HepG2 (cell line): ENCODE results near the gene NARS2. TPM values are rescaled to one million over a fixed set of nuclear protein-coding genes. Genes with fewer than 3 reads are reported as not detected.
"Not testable (repeated sequence)": the region's sequence is repeated elsewhere in the genome, so short reads cannot be mapped to it uniquely, and the experiment has no call there.

Experiments
- ATAC-seq: fragments of 200-7000 bp; cut with Tn5 transposase; 3 replicates; pipeline ENCODE4 v1.9.1; 2020; ENCODE audit warnings: mild to moderate bottlenecking, moderate library complexity
- BruUV-seq: library from RNA; stranded (reverse); fragments of 400-500 nt; replicated peaks from 2 replicates; lab custom pipeline; 2021; lab: Mats Ljungman, UMichigan
- CTCF ChIA-PET: fragments of 300-600 bp; formaldehyde crosslinking; extraction: SDS; loops from one replicate; lab custom pipeline; 2021; ENCODE audit warnings: low total read pairs, inconsistent platforms, low intra/inter-chr PET ratio; lab: Yijun Ruan, JAX
- POLR2A ChIA-PET: fragments of 350-600 bp; sonication (Branson Sonifier 250); formaldehyde crosslinking; loops from one replicate; lab custom pipeline; 2020; ENCODE audit warnings: antibody characterized with exemption, inconsistent platforms; lab: Yijun Ruan, JAX
- DNase-seq: peaks from one replicate; pipeline ENCODE4 v3.0.0-alpha.2; 2015; ENCODE audit warnings: low spot score
- FAIRE-seq: peaks from 3 replicates; lab custom pipeline; 2011; peaks lifted over from hg19 to GRCh38; lab: Jason Lieb, UNC
- H2AFZ ChIP-seq: one replicate; pipeline ENCODE4 v1.6.1; 2011; ENCODE audit warnings: low read length, inconsistent platforms
- H3K27ac ChIP-seq: fragments of 300-600 bp; 3 replicates; pipeline ENCODE4 v1.8.0; 2011; ENCODE audit warnings: mixed run types, mild to moderate bottlenecking, mixed read lengths, low read length, inconsistent platforms; ENCODE audit not compliant: insufficient read depth; ENCODE audit errors: extremely low read length
- H3K27me3 ChIP-seq, 2 experiments: fragments of 200-600 bp in 1 of 2; 2 replicates in 1 of 2; 3 replicates in 1 of 2; pipeline versions ENCODE4 v1.6.0 to v1.8.0; 2011; ENCODE audit warnings: low read length in 2 of 2, mild to moderate bottlenecking in 2 of 2, moderate library complexity in 2 of 2, inconsistent platforms in 1 of 2; ENCODE audit not compliant: insufficient read depth in 2 of 2, control insufficient read depth in 1 of 2
- H3K36me3 ChIP-seq, 2 experiments: fragments of 200-600 bp in 1 of 2; replicated peaks in 1 of 2; 2 replicates in 1 of 2; 3 replicates in 1 of 2; pipeline versions ENCODE4 v1.5.1 to v1.8.0; 2011; ENCODE audit warnings: low read length in 2 of 2, inconsistent platforms in 1 of 2; ENCODE audit not compliant: insufficient read depth in 2 of 2, control insufficient read depth in 1 of 2
- H3K4me1 ChIP-seq: 2 replicates; pipeline ENCODE4 v1.5.1; 2012; ENCODE audit warnings: low read length, inconsistent platforms; ENCODE audit not compliant: insufficient read depth
- H3K4me2 ChIP-seq: 2 replicates; pipeline ENCODE4 v1.6.0; 2011; ENCODE audit warnings: low read depth, low read length, inconsistent platforms
- H3K4me3 ChIP-seq, 3 experiments: fragments of 200-600 bp in 1 of 3; sonication (generic), shearing (Covaris generic) in 1 of 3; replicated peaks in 1 of 3; 2 replicates each; pipeline ENCODE4 v1.5.1; 2011 to 2016; ENCODE audit warnings: low read length in 3 of 3, inconsistent platforms in 2 of 3, low read depth in 2 of 3, mild to moderate bottlenecking in 2 of 3, control low read depth in 1 of 3, mixed read lengths in 1 of 3; ENCODE audit not compliant: insufficient read depth in 1 of 3
- H3K79me2 ChIP-seq: one replicate; pipeline ENCODE4 v1.6.1; 2011; ENCODE audit warnings: low read length, inconsistent platforms; ENCODE audit not compliant: insufficient read depth
- H3K9ac ChIP-seq: 2 replicates; pipeline ENCODE4 v1.6.0; 2011; ENCODE audit warnings: mild to moderate bottlenecking, low read depth, low read length, inconsistent platforms; ENCODE audit not compliant: insufficient read depth
- H3K9me3 ChIP-seq: 2 replicates; pipeline ENCODE4 v1.5.1; 2012; ENCODE audit warnings: mild to moderate bottlenecking, low read length
- H4K20me1 ChIP-seq: 2 replicates; pipeline ENCODE4 v1.6.0; 2011; ENCODE audit warnings: inconsistent platforms, mild to moderate bottlenecking, low read length, moderate library complexity; ENCODE audit not compliant: insufficient read depth
- ARID2 ChIP-seq: sonication (generic); formaldehyde crosslinking; IDR thresholded peaks from 2 replicates; pipeline ENCODE4 v1.8.1; 2022; ENCODE audit warnings: mild to moderate bottlenecking, missing genetic modification reagents, borderline replicate concordance
- KLF11 ChIP-seq: IDR thresholded peaks from 2 replicates; pipeline ENCODE4 v1.6.1; 2016; ENCODE audit warnings: missing compliant biosample characterization
- MAFK ChIP-seq, 2 experiments: IDR thresholded peaks in 1 of 2; conservative IDR thresholded peaks in 1 of 2; 2 replicates each; pipeline ENCODE4 v1.6.1; 2011; ENCODE audit warnings: improper control_type of control experiment in 2 of 2, low read length in 2 of 2
- PHF5A ChIP-seq: IDR thresholded peaks from one replicate; pipeline ENCODE4 v1.6.1; 2018; ENCODE audit warnings: low read depth, missing genetic modification reagents; ENCODE audit not compliant: unreplicated experiment
- RAD51 ChIP-seq: fragments of 450-650 bp; IDR thresholded peaks from 2 replicates; pipeline ENCODE4 v1.6.1; 2016; ENCODE audit warnings: borderline replicate concordance
- RORA ChIP-seq: sonication (generic); formaldehyde crosslinking; IDR thresholded peaks from 2 replicates; pipeline ENCODE4 v1.5.0; 2020; ENCODE audit warnings: mild to moderate bottlenecking, missing genetic modification reagents, moderate library complexity
- TCF12 ChIP-seq, 2 experiments: fragments of 450-650 bp in 1 of 2; sonication (generic) in 1 of 2; formaldehyde crosslinking in 1 of 2; IDR thresholded peaks; 2 replicates each; pipeline versions ENCODE4 v1.6.1 to v1.8.0; 2017 to 2022; ENCODE audit warnings: antibody characterized with exemption in 1 of 2, mild to moderate bottlenecking in 1 of 2, missing genetic modification reagents in 1 of 2, moderate library complexity in 1 of 2
- TRIM24 ChIP-seq: sonication (generic); formaldehyde crosslinking; IDR thresholded peaks from 2 replicates; pipeline ENCODE4 v1.8.0; 2022; ENCODE audit warnings: mild to moderate bottlenecking, missing genetic modification reagents
- ZNF24 ChIP-seq: fragments of 450-650 bp; IDR thresholded peaks from 2 replicates; pipeline ENCODE4 v1.6.1; 2017; ENCODE audit warnings: antibody characterized with exemption, mild to moderate bottlenecking
- ZNF282 ChIP-seq: fragments of 450-650 bp; IDR thresholded peaks from 2 replicates; pipeline ENCODE4 v1.6.1; 2018; ENCODE audit not compliant: partially characterized antibody
- ZNF468 ChIP-seq: sonication (generic); formaldehyde crosslinking; IDR thresholded peaks from 2 replicates; pipeline ENCODE4 v1.8.0; 2022; ENCODE audit warnings: mild to moderate bottlenecking, moderate library complexity, missing genetic modification reagents
- WGBS: methylation state at CpG from one replicate; pipeline ENCODE4 v1.1.6; 2017; ENCODE audit warnings: low lambda C conversion rate; 5-methylcytosine and 5-hydroxymethylcytosine counted together
- in situ Hi-C: cut with HindIII; loops from 2 replicates; pipeline ENCODE4 v1.10.0; 2017; ENCODE audit warnings: low pct_unique_long_range_greater_than_20kb; ENCODE audit not compliant: extremely low pct_ligation_motif_present
- intact Hi-C: fragments of 100-400 bp; cut with micrococcal nuclease; formaldehyde crosslinking; loops from one replicate; pipeline ENCODE4 v1.10.0; 2022; ENCODE audit not compliant: unreplicated experiment
- polyA plus RNA-seq, 8 experiments: library from polyadenylated mRNA; depleted of rRNA in 3 of 8; stranded (reverse) in 7 of 8; unstranded in 1 of 8; fragments of >200 nt; fragmentation: Illumina TruSeq in 4 of 8; extraction: Trizol in 4 of 8; gene quantifications; 2 replicates each; pipeline versions ENCODE4 v1.2.1 to v1.2.3, GENCODE V29; 2011 to 2016; ENCODE audit warnings: low read depth in 4 of 8, missing spikeins in 1 of 8, mixed read lengths in 1 of 8; ENCODE audit not compliant: insufficient read depth in 1 of 8
- total RNA-seq, 5 experiments: library from RNA; depleted of rRNA; stranded (reverse); fragments of >200 nt; fragmentation: Illumina TruSeq; extraction: Trizol; gene quantifications; 2 replicates each; pipeline ENCODE4 v1.2.3, GENCODE V29; 2016; ENCODE audit warnings: low read depth in 1 of 5
- TF ChIP-seq, protein P1 (sequence below): sonication (generic); formaldehyde crosslinking; IDR thresholded peaks from 2 replicates; pipeline ENCODE4 v1.5.1; 2020; ENCODE audit warnings: missing genetic modification reagents, mild to moderate bottlenecking, borderline replicate concordance
- TF ChIP-seq, protein P2 (sequence below): IDR thresholded peaks from 2 replicates; pipeline ENCODE4 v1.6.1; 2016; ENCODE audit warnings: low read depth, borderline replicate concordance

Gene NARS2
- total and polyA plus RNA-seq, 2 of the 13 experiments (the other 11 are each of a cell fraction or from before 2014, with no cell fraction given), result 45.9 to 65.0 TPM

DNA sequence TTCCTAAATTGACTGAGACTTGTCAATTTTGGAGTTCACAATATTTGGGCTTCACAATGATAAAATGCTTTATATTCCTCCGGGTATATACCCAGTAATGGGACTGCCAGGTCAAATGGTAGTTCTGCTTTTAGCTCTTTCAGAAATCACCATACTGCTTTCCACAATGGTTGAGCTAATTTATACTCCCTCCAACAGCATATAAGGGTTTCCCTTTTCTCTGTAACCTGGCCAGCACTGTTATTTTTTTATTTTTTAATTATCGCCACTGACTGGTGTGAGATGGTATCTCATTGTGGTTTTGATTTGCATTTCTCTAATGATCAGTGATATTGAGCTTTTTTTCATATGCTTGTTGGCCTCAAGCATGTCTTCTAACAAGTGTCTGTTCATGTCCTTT is 21.8 kb downstream of the NARS2 start (continued):
- TF ChIP-seq ZNF468 (CRISPR knock-in tag), result no peak
- no peak for TF ChIP-seq PHF5A (CRISPR knock-in tag)

DNA sequence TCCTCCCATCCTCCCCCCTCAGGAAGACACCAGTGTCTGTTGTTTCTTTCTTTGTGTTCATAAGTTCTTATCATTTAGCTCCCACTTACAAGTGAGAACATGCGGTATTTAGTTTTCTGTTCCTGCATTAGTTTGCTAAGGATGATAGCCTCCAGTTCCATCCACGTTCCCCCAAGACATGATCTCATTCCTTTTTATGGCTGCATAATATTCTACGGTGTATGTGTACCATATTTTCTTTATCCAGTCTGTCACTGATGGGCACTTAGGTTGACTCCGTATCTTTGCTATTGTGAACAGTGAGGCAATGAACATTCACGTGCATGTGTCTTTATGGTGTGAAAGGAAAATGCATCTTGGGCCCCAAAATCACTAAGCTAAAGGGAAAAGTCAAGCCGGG is 22.5 kb downstream of the NARS2 start:
- CTCF ChIA-PET, H3K4me2 ChIP-seq, H2AFZ ChIP-seq, ATAC-seq, DNase-seq, H3K27ac ChIP-seq, POLR2A ChIA-PET, H3K9ac ChIP-seq, H3K27me3 ChIP-seq, H3K4me3 ChIP-seq, BruUV-seq, in situ Hi-C loops, H3K9me3 ChIP-seq, FAIRE-seq, intact Hi-C loops: not testable (repeated sequence)
- peaks cover 4 to 49% of the 10 kb centered on the region in 2 experiments; a peak in 4 of 5 replicates for H3K36me3 ChIP-seq
- whole genome bisulfite sequencing, result 97% methylated on average over 6 of the region's 6 CpGs
- peaks cover 25% of the 10 kb centered on the region for H3K79me2 ChIP-seq
- H4K20me1 ChIP-seq, result peaks cover 17% of the 10 kb centered on the region
- H3K4me1 ChIP-seq, result peaks cover 30% of the 10 kb centered on the region

DNA sequence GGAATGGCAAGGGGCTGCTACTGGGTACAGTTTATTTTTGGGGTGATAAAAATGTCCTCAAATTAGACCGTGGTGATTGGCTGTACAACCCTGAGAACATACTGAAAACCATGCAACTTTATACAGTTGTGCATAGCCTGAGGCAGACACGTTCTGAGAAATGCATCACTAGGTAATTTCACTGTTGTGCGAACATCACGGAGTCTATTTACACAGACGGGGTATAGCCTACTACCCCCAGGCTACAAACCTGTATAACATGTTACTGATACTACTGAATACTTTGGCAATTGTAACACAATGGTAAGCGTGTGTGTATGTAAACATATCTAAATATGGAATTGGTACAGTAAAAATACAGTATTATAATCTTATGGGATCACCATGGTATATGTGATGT is 23.6 kb downstream of the NARS2 start:
- Histone ChIP-seq H3K27me3 (no peaks in the 10 kb centered on the region), H3K27ac (no peak overlapping the region), H2AFZ (no peak overlapping the region), H3K4me1 (peaks cover 30% of the 10 kb centered on the region)
- BruUV-seq, result no TSS peak
- CTCF ChIA-PET, result no interaction called here
- FAIRE-seq, result no peak
- TF ChIP-seq ZNF282 (no peak), ARID2 (no peak), RAD51 (no peak), RORA (CRISPR knock-in tag) (no peak), MAFK (conservative IDR thresholded peaks at IDR 0.05 in 1 of 2, IDR thresholded peaks at IDR 0.05 in 1 of 2; ENCODE audit: low read length in 2 of 2) (no peak), TRIM24 (CRISPR knock-in tag) (no peak), KLF11 (no peak), TCF12 (IDR thresholded peaks at IDR 0.05) (no peak), TCF12 (CRISPR knock-in tag; IDR thresholded peaks at IDR 0.05) (no peak), ZNF24 (no peak)
- TF ChIP-seq, protein P1, sequence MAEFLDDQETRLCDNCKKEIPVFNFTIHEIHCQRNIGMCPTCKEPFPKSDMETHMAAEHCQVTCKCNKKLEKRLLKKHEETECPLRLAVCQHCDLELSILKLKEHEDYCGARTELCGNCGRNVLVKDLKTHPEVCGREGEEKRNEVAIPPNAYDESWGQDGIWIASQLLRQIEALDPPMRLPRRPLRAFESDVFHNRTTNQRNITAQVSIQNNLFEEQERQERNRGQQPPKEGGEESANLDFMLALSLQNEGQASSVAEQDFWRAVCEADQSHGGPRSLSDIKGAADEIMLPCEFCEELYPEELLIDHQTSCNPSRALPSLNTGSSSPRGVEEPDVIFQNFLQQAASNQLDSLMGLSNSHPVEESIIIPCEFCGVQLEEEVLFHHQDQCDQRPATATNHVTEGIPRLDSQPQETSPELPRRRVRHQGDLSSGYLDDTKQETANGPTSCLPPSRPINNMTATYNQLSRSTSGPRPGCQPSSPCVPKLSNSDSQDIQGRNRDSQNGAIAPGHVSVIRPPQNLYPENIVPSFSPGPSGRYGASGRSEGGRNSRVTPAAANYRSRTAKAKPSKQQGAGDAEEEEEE, result no peak
- TF ChIP-seq, protein P2, sequence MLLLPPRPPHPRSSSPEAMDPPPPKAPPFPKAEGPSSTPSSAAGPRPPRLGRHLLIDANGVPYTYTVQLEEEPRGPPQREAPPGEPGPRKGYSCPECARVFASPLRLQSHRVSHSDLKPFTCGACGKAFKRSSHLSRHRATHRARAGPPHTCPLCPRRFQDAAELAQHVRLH (CRISPR knock-in tag), result no peak
- TF ChIP-seq, all 625 proteins: peak for 0
- intact Hi-C loops, result no loop called here
- no peak overlapping the region for H3K9ac ChIP-seq
- ATAC-seq, result no peak
- peaks cover 30% of the 10 kb centered on the region for H3K79me2 ChIP-seq
- no peaks in the 10 kb centered on the region for H3K9me3 ChIP-seq
- H3K36me3 ChIP-seq, result peaks cover 4 to 48% of the 10 kb centered on the region in 2 experiments
- peaks cover 17% of the 10 kb centered on the region for H4K20me1 ChIP-seq
- no peak for DNase-seq
- in situ Hi-C loops, result no loop called here
- no peak overlapping the region for H3K4me3 ChIP-seq
- H3K4me2 ChIP-seq, result no peak overlapping the region
- POLR2A ChIA-PET, result no interaction called here
- WGBS, result 82% methylated on average over 6 of the region's 6 CpGs
